Right lobe of liver (tissue), 6 donors: Measurements from ENCODE around the gene C2orf92. TPM values are rescaled to one million over a fixed set of nuclear protein-coding genes. Genes with fewer than 3 reads are reported as not detected.
A peak's percentile ranks its signal among the peaks of the same experiment; 100 is the strongest.

Source experiments
- ATAC-seq, 4 donors: fragments of 200-7000 bp; cut with Tn5 transposase; one replicate each; pipeline ENCODE4 v1.9.1; 2020; ENCODE audit warnings: mild to moderate bottlenecking in 4 of 4, moderate library complexity in 4 of 4
- DNase-seq, 3 donors: peaks; one replicate each; pipeline ENCODE4 v3.0.0-alpha.2; 2020
- H3K27ac ChIP-seq, 3 donors: fragments of 200-600 bp; one replicate each; pipeline ENCODE4 v1.8.0; 2022
- H3K27me3 ChIP-seq, 2 donors: fragments of 200-600 bp; one replicate each; pipeline ENCODE4 v1.8.0; 2022
- H3K36me3 ChIP-seq, 4 donors: fragments of 200-600 bp; sonication (generic) in 1 of 4; one replicate each; pipeline versions ENCODE4 v1.5.1 to v1.8.0; 2017 to 2022; ENCODE audit warnings: control low read depth in 1 of 4
- H3K4me1 ChIP-seq, 4 donors: fragments of 200-600 bp; sonication (generic) in 1 of 4; one replicate each; pipeline versions ENCODE4 v1.5.1 to v1.8.0; 2017 to 2022; ENCODE audit warnings: control low read depth in 1 of 4
- H3K4me3 ChIP-seq, 3 donors: fragments of 200-600 bp; one replicate each; pipeline ENCODE4 v1.8.0; 2022
- H3K9me3 ChIP-seq, 4 donors: fragments of 200-600 bp; sonication (generic) in 1 of 4; one replicate each; pipeline versions ENCODE4 v1.5.1 to v1.8.0; 2017 to 2022; ENCODE audit warnings: control low read depth in 1 of 4
- POLR2A ChIP-seq: fragments of 450-650 bp; IDR thresholded peaks from one replicate; pipeline ENCODE4 v1.6.1; 2017; ENCODE audit warnings: antibody characterized with exemption, mild to moderate bottlenecking
- WGBS: methylation state at CpG from one replicate; pipeline ENCODE4 v1.1.6; 2018; ENCODE audit warnings: low coverage, low lambda C conversion rate; ENCODE audit not compliant: insufficient coverage; ENCODE audit errors: missing lambda C conversion rate; 5-methylcytosine and 5-hydroxymethylcytosine counted together
- intact Hi-C, 2 donors: fragments of 100-400 bp; cut with DNase I; formaldehyde crosslinking; loops; one replicate each; pipeline versions ENCODE4 v1.11.2 to v1.14.1; 2022
- total RNA-seq, 6 experiments: library from RNA; depleted of rRNA in 2 of 6; stranded (reverse); fragments of >200 nt in 2 of 6; fragmentation: NEBNext Ultra II Directional in 3 of 6; extraction: Animal tissue kit (Norgen Biotek cat#: 25700) in 3 of 6; gene quantifications; one replicate each; pipeline versions ENCODE4 v1.1.0 to v1.2.4, GENCODE V29; 2016 to 2023
- TF ChIP-seq, protein P1 (sequence below), 4 donors: fragments of 200-600 bp in 3 of 4; fragments of 450-650 bp in 1 of 4; IDR thresholded peaks; one replicate each; pipeline versions ENCODE4 v1.5.1 to v1.8.0; 2016 to 2022; ENCODE audit warnings: antibody characterized with exemption in 4 of 4, mild to moderate bottlenecking in 2 of 4
- donor health status: DM: no; HTN: yes; CAD: no.
- donor health status: DM: no; HTN: no; CAD: no.
- donor health status: DM: no; HTN: no; CAD: no.
- donor health status: DM: no; HTN: yes; CAD: no.
- donor health status: DM: no; HTN: yes; CAD: no.

The C2orf92 gene
- total RNA-seq, 6 experiments from 2014 or later: 2.0 to 12.8 (median 4.4) TPM

DNA sequence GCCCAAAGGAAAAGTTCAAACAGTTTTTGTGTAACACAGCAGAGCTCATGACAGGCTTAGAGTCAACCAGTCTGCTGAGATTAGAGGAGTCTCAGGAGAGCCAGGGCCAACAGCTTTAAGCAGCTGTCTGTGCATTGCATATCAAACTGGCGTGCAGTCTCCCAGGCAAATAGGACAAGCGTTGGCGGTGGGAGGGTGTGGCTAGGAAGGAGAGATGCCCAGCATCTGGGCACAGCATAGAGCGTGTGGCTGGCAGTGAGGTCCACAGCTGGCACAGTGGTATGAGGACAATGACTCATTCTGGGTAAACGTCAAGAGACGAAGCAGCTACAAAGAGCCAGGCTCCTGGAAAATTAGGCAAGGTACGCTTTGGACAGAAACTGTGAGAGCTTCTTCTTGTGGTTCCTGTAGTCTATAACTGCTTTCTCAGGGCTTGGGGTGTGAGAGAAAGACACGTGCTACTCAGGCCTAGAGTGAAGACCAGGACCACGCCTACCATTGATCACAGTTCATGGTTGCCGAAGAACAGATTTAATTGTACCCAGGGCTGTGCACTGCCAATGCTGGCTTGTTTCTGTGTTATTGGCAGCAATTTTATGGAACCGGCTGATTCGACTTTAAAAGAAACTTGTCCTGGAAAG lies 58.7 kb downstream of the C2orf92 start:
- Histone ChIP-seq H3K27ac (no peak overlapping the region), H3K4me3 (no peak overlapping the region), H3K36me3 (no peaks in the 10 kb centered on the region), H3K4me1 (no peaks in the 10 kb centered on the region), H3K9me3 (no peaks in the 10 kb centered on the region), H3K27me3 (no peaks in the 10 kb centered on the region)
- 72% methylated on average over 11 of the region's 12 CpGs for WGBS
- ATAC-seq (peak in 1 of 4 donors; percentile 70), DNase-seq (no peak)
- intact Hi-C loops: no loop called here
- no peak for TF ChIP-seq POLR2A
- TF ChIP-seq, protein P1, sequence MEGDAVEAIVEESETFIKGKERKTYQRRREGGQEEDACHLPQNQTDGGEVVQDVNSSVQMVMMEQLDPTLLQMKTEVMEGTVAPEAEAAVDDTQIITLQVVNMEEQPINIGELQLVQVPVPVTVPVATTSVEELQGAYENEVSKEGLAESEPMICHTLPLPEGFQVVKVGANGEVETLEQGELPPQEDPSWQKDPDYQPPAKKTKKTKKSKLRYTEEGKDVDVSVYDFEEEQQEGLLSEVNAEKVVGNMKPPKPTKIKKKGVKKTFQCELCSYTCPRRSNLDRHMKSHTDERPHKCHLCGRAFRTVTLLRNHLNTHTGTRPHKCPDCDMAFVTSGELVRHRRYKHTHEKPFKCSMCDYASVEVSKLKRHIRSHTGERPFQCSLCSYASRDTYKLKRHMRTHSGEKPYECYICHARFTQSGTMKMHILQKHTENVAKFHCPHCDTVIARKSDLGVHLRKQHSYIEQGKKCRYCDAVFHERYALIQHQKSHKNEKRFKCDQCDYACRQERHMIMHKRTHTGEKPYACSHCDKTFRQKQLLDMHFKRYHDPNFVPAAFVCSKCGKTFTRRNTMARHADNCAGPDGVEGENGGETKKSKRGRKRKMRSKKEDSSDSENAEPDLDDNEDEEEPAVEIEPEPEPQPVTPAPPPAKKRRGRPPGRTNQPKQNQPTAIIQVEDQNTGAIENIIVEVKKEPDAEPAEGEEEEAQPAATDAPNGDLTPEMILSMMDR (IDR thresholded peaks at IDR 0.05): no peak

DNA sequence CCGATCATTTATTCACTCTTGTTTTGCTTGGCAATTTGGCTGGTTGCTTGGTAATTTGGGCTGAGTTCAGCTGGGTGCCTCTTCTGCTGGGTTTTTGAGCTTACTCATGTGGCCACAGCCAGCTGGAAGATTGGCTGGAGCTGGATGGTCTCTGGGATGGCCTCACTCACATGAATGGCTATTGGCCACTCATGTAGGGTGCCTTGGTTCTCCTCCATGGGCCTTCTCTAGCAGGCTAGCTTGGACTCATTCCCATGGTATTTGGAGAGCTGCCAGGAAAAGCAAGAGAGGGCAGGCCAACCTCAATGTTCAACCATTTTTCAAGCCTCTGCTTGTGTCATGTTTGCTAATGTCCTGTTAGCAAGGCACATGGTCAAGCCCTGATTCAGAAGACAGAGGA lies 60.7 kb downstream of the C2orf92 start:
- TF ChIP-seq POLR2A: no peak
- TF ChIP-seq, protein P1 (IDR thresholded peaks at IDR 0.05): no peak
- 80% methylated on average over 1 of the region's 1 CpG for WGBS
- intact Hi-C loops: loop anchor here in 1 of 2 donors (10.0 kb wide), 1 partner anchor 655 kb away; no protein-coding TSS in a partner anchor
- Histone ChIP-seq H3K27me3 (no peaks in the 10 kb centered on the region), H3K9me3 (no peaks in the 10 kb centered on the region), H3K4me1 (no peaks in the 10 kb centered on the region), H3K36me3 (no peaks in the 10 kb centered on the region), H3K4me3 (no peak overlapping the region), H3K27ac (no peak overlapping the region)
- DNase-seq (no peak), ATAC-seq (no peak)

- no peak for ATAC-seq
- Histone ChIP-seq H3K27me3 (no peaks in the 10 kb centered on the region), H3K4me3 (no peak overlapping the region), H3K9me3 (no peaks in the 10 kb centered on the region), H3K4me1 (no peaks in the 10 kb centered on the region), H3K36me3 (no peaks in the 10 kb centered on the region), H3K27ac (no peak overlapping the region)
- 90% methylated on average over 3 of the region's 12 CpGs for WGBS
- intact Hi-C loops: loop anchor here in 1 of 2 donors (10.0 kb wide), 1 partner anchor 653 kb away; no protein-coding TSS in a partner anchor
- no peak for DNase-seq
- TF ChIP-seq, protein P1 (IDR thresholded peaks at IDR 0.05): no peak
- no peak for TF ChIP-seq POLR2A
Measured at GRCh38 chr2:97731274-97732020, 61.9 kb downstream of the C2orf92 start.

DNA sequence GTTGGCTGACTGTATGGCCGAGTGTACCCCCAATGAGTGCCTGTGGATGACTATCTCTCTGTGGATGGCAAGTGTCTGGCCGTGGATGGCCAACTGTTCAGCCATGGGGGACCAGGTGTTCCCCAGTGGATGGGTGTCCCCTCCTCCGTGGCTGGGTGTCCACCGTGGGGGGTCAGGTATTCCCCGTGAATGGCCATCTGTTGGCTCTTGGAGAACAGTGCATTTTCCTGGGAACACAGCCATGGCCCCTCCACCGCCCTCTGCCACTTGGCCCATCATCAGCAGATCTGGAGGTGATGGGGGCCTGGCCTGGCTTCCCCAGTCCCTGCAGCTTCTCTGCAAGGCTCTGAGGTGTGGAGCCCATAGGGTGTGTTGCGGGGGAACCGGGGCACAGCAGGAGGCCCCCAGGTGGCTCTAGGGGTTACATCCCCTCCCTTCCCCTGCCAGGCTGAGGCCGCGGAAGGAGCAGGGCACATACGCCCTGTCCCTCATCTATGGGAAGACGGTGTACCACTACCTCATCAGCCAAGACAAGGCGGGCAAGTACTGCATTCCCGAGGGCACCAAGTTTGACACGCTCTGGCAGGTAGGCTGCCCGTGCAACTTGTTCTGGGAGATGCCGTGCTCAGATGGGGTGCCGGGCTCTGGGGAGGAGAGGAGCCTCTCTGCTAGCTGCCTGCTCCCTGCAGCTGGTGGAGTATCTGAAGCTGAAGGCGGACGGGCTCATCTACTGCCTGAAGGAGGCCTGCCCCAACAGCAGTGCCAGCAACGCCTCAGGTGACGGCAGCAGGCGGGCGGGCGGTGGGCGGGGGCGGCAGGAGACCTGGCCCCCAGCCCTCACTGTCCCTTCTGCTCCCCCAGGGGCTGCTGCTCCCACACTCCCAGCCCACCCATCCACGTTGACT lies 63.2 kb downstream of the C2orf92 start:
- TF ChIP-seq, protein P1 (IDR thresholded peaks at IDR 0.05): no peak
- TF ChIP-seq POLR2A: no peak
- H3K27me3 ChIP-seq: no peaks in the 10 kb centered on the region

More for the DNA sequence above, 63.2 kb downstream of the C2orf92 start:
- Histone ChIP-seq H3K4me1 (no peaks in the 10 kb centered on the region), H3K36me3 (no peaks in the 10 kb centered on the region), H3K27ac (no peak overlapping the region), H3K9me3 (no peaks in the 10 kb centered on the region), H3K4me3 (no peak overlapping the region)
- ATAC-seq: no peak
- intact Hi-C loops: loop anchor here in 1 of 2 donors (10.0 kb wide), 1 partner anchor 652 kb away; no protein-coding TSS in a partner anchor
- WGBS: no CpG with 5 or more reads among the region's 28 CpGs
- no peak for DNase-seq
